ENCODE measurements around the gene MYO1B.

The MYO1B gene

GRCh38 chr2:191228333-191228732 is 16.9 kb upstream of the MYO1B start:
- no peak for DNase-seq

- peak; percentile 75 for DNase-seq
These were observed 16.3 kb upstream of the MYO1B start for GRCh38 chr2:191228861-191229260.

GRCh38 chr2:191230174-191230573 is 15.0 kb upstream of the MYO1B start:
- no peak for DNase-seq

- DNase-seq: no peak
These were observed 13.2 kb upstream of the MYO1B start for GRCh38 chr2:191231995-191232394.

GRCh38 chr2:191233533-191233932 is 11.7 kb upstream of the MYO1B start:
- DNase-seq: no peak

- DNase-seq: peak; percentile 70
These were observed 10.8 kb upstream of the MYO1B start for GRCh38 chr2:191234376-191234775.

DNA sequence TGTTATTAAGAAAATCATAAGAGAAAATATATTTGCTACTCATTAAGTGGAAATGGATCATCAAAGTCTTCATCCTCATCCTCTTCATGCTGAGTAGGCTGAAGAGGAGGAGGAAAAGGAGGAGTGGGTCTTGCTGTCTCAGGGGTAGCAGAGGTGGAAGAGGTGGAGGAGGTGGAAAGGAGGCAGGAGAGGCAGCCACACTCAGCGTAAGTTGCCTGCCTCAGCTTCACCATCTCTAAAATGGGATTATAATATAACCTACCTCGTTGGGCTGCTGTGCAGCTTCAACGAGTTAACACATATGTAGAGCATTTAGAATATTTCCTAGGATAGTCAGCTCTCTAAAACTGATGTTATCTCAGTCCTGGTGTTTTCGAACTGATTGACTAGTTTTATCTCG is 4.3 kb upstream of the MYO1B start:
- DNase-seq: no peak

- no peak for DNase-seq
These were observed 3.8 kb upstream of the MYO1B start for GRCh38 chr2:191241418-191241817.

DNA sequence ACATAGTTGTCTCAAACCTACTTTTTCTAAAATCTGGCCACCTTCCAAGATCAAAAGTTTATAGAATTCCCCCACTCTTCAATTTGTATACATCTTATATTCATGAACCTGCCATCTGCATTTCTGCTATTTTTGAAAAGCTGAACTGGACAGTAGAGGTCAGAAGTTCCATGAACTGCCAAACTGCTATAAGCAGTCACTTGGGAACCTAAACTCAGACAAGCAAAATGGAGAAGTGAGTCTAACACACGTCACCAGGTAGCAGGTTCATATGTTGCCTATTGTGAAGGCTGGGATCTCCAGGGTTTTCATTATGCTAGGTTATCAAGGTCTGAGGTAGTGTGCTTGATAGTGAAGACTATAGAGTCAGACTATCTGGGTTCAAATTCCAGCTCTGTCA is 2.0 kb upstream of the MYO1B start:
- DNase-seq: no peak

- DNase-seq: no peak
These were observed 854 bp upstream of the MYO1B start for GRCh38 chr2:191244350-191244749.

DNA sequence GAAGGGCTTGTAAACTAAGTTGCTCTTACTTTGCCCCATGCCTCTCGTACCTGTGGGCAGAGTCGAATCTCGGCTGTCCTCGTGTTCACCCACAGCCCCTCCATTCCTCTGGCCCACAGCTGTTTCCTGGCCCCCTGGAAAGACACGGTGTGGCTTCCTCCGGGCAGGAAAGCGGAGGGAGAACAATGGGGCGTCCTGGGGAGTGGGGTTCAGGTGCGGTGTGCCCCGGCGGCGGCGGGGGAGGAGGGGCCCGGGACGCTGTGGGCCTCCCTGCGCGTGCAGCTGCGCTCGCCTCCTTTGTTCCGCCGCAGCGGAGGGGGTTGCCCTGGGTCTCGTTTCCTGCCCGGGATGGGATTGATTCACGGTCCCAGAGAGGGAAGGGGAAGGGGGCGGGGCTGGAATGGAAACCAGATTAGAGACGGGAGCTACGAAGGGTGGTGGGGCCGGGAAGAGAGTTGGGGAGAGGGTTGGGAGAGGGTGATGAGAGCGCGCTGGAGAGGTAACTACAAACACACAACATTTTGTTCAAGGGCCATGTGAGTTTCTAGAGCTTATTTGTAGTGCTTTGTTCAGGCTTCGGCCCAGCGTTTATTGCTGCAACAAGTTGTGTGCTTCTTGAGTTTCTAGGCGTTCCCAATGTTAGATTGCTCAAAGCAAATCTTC is 796 bp downstream of the MYO1B start:
- peak; percentile 83 for DNase-seq

- DNase-seq: peak; percentile 74
These were observed 1.7 kb downstream of the MYO1B start for GRCh38 chr2:191246820-191247380.

- DNase-seq: peak; percentile 57
These were observed 2.3 kb downstream of the MYO1B start for GRCh38 chr2:191247381-191248057.

GRCh38 chr2:191249156-191249813 is 4.1 kb downstream of the MYO1B start:
- DNase-seq: no peak

- no peak for DNase-seq
These were observed 5.2 kb downstream of the MYO1B start for GRCh38 chr2:191250400-191250799.

- no peak for DNase-seq
These were observed 5.8 kb downstream of the MYO1B start for GRCh38 chr2:191250986-191251385.

GRCh38 chr2:191252699-191253098 is 7.5 kb downstream of the MYO1B start:
- no peak for DNase-seq

GRCh38 chr2:191253476-191253875 is 8.3 kb downstream of the MYO1B start:
- no peak for DNase-seq

- no peak for DNase-seq
These were observed 10.1 kb downstream of the MYO1B start for GRCh38 chr2:191255271-191255670.

GRCh38 chr2:191255756-191256312 is 10.6 kb downstream of the MYO1B start:
- DNase-seq: no peak

DNA sequence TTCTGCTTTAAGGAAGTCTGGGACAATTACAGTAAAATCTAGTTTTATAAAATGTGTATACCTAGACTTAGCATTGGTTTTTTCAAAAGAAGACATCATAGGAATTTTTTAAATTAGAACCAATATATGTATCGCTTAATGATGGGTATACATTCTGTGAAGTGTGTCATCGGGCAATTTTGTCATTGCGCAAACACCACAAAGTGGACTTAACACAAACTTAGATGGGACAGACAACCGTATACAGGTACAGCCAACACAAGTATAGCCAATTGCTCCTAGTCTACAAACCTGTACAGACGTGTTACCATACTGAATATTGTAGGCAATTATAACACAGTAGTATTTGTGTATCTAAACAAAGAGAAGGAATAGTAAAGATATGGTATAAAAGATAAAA is 12.7 kb downstream of the MYO1B start:
- DNase-seq: no peak

DNA sequence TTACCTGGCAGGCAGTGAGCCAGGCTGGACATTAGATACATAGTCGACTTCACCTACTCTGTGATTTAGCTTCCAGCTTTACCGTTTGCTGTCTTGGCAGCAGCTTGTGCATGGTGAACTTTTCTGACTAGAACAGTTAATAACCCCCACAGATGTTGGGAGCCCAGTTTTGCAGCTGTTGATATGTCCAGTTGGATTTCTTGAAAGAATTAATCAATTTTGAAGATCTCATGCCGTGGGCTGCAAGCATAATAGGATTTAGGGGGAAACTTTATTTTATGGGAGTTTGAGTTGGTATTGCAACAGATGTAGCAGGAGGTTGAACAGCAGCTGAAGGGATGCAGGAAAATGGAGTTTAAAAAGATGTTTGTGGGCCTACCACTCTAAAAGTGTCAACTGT is 13.8 kb downstream of the MYO1B start:
- no peak for DNase-seq

- no peak for DNase-seq
These were observed 17.2 kb downstream of the MYO1B start for GRCh38 chr2:191262436-191262835.

DNA sequence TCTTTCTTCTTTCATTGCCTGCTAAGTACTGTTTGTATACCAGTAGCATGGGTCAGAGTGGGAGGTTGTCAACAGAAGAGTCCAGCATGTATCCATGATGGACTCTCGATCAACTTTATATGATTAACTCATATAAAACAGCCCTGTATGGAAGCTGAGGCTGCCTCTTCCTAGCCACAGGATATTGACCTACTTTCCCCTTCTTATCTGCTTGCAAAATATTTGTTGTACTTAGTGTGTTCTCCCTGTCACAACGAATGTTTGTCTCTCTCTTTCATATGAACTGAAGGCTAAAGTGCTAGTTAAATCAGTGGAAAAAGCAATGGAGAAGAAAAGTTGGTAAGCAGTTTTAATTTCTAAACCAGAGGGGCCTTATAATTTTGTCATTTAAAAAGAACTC is 17.8 kb downstream of the MYO1B start:
- DNase-seq: no peak

All from femur (tissue), 1 donor.